Limb (tissue), 2 donors: Measurements from ENCODE around the gene RAI14.

Source experiments
- DNase-seq, 2 donors: peaks; one replicate each; pipeline ENCODE4 v3.0.0-alpha.2; 2016; ENCODE audit errors: extremely low spot score in 2 of 2

Gene RAI14

GRCh38 chr5:34656001-34656699 is at the start of gene RAI14:
Gene RAI14 (plus strand): TSS chr5:34656328. CDS start chr5:34686920, 30,592 bp downstream.
- peak; percentile 80 to 91 for DNase-seq

GRCh38 chr5:34608368-34608767 is 47.8 kb upstream of the RAI14 start:
- no peak for DNase-seq

GRCh38 chr5:34608859-34609648 is 47.1 kb upstream of the RAI14 start:
- peak in 1 of 2 donors; percentile 60 for DNase-seq

GRCh38 chr5:34609951-34610441 is 46.1 kb upstream of the RAI14 start:
- no peak for DNase-seq

GRCh38 chr5:34610546-34610945 is 45.6 kb upstream of the RAI14 start:
- no peak for DNase-seq

- no peak for DNase-seq
Measured at GRCh38 chr5:34611464-34612415, 44.4 kb upstream of the RAI14 start.

GRCh38 chr5:34616651-34617050 is 39.5 kb upstream of the RAI14 start:
- no peak for DNase-seq

- DNase-seq, result no peak
Measured at GRCh38 chr5:34618371-34619065, 37.6 kb upstream of the RAI14 start.

- no peak for DNase-seq
Measured at GRCh38 chr5:34620185-34620584, 35.9 kb upstream of the RAI14 start.

- no peak for DNase-seq
Measured at GRCh38 chr5:34621277-34622097, 34.6 kb upstream of the RAI14 start.

GRCh38 chr5:34622098-34622400 is 34.1 kb upstream of the RAI14 start:
- peak in 1 of 2 donors; percentile 60 for DNase-seq

GRCh38 chr5:34624691-34625090 is 31.4 kb upstream of the RAI14 start:
- no peak for DNase-seq

GRCh38 chr5:34625246-34625645 is 30.9 kb upstream of the RAI14 start:
- DNase-seq, result no peak

- DNase-seq, result no peak
Measured at GRCh38 chr5:34626036-34626435, 30.1 kb upstream of the RAI14 start.

- DNase-seq, result no peak
Measured at GRCh38 chr5:34626751-34627150, 29.4 kb upstream of the RAI14 start.

GRCh38 chr5:34627794-34628193 is 28.3 kb upstream of the RAI14 start:
- no peak for DNase-seq

GRCh38 chr5:34628373-34628772 is 27.8 kb upstream of the RAI14 start:
- no peak for DNase-seq

GRCh38 chr5:34630596-34630995 is 25.5 kb upstream of the RAI14 start:
- DNase-seq, result no peak

- DNase-seq, result no peak
Measured at GRCh38 chr5:34632807-34633422, 23.2 kb upstream of the RAI14 start.
